ENCODE measurements around the gene ATP1B4.
"Not testable (repeated sequence)": the region's sequence is repeated elsewhere in the genome, so short reads cannot be mapped to it uniquely, and the experiment has no call there.

The ATP1B4 gene

DNA sequence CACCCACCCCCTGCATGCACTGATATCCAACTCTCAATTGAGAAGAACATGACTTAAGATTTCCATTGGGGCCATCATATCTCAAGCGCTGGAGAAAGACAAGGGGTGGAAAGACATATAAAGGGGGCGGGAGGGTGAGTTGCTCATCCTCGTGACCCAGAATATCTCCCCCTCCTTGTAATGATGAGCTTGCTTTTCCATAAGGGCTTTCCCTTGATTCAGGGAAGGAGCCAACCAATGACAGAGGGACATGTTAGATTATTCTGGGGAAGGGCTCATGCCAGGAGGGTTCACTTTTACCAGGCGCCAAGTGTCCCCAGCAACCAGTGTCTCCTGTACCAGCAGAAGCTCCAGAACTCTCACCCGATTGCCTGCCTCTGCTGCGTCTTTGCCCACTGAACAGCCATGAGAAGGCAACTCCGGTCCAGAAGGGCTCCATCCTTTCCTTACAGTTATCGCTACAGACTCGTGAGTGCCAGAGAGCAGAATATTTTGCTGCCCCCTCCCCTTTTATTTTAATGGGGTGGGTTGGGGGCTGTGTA is at the start of gene ATP1B4:
ATP1B4 (plus strand) TSS at position 326 of the 542 bp plus-strand sequence; CDS start at position 406, 80 bp downstream.
- in situ Hi-C loops (cut with HindIII; ENCODE audit: low sequenced_read_pairs), result no loop called here

DNA sequence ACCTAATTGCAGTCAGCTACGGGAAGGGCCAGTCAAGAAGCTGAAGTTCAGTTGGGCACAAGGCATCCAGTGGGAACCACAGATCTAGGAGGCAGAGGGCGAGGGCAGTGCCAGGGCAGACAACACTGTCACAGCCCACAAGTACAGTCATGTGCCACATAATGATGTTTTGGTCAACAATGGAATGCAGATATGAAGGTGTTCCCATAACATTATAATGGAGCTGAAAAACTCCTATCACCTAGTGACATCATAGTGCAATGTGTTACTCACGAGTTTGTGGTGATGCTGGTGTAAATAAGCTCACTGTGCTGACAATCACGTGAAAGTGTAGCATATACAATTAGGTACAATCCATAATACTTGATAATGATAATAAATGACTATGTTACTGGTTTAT is 46.1 kb upstream of the ATP1B4 start:
- in situ Hi-C loops (cut with HindIII; ENCODE audit: low sequenced_read_pairs), result no loop called here

DNA sequence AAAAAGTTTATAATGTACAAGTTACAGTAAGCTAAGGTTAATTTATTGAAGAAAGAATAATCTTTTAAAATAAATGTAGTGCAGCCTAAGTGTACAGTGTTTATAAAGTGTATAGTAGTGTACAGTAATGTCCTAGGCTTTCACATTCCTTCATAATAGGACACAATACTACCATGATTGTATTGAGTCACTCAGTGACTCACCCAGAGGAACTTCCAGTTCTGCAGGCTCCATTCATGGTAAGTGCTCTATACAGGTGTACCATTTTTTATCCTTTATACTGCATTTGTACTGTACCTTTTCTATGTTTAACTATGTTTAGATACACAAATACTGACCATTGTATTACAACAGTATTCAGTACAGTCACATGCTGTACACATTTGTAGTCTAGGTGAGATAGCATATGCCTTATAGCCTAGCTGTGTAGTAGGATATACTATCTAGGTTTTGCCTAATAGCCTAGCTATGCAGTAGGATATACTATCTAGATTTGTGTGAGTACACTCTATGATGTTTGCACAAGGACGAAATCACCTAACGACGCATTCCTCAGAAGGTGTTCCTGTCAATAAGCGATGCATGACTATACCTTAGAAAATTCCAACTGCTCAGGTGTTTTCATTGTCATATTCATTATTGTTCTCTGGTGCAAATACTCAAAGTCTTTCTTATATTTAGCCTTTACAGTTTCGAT is 45.2 kb upstream of the ATP1B4 start:
- in situ Hi-C loops (cut with HindIII; ENCODE audit: low sequenced_read_pairs), result no loop called here

DNA sequence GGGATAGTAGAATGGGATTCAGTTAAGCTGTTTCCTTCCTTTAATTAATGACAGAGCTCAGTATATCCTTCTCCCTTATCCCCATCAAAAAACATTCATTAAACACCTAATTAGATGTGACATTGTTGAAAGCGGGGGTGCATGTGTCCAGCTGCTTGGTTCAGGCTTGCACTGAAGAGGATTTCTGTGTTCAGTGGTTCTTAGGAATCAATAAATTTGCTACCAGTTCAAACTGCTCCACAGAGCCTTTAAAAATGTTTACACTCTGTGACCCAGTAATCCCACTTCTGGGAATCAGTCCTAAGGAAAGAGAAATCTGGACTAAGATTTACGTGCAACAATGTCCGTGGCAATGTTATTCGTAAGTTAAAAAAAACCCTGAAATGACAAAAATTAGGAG is 43.5 kb upstream of the ATP1B4 start:
- in situ Hi-C loops (cut with HindIII; ENCODE audit: low sequenced_read_pairs), result no loop called here

DNA sequence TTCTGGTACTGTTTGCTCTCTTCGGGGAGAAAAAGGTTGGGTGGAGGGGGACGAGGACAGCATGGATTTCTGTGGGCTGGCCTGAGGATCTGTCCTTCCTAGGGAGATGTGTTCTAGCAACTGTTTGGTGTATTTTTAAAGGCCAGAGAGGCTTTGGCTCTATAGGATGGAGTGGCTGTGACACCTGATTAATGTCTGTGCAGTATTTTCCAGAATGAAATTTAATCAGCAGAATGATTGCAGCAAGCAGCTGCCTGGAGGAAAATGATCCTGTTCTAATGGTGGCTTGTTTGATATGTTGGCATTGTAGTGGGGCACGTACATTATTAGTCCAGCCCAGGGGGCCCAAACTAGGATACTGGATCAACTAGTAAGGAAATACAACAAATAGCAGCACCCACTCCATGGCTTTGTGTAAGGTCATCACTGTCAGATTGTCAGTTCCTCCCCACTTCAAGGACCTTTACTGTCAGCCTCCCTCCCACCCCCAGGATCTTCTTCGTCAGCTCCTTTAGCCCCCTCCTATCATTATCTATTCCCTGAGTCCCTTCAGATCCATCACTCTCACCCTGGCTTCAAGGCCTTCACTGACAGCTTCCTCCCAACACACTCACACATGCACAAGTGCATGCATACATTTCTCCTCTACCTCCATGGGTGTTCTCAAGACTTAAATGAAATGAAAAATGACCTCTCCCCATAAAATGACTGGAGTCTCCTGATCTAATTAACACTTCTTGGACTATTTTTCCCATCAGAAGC is 40.2 kb upstream of the ATP1B4 start:
- in situ Hi-C loops (cut with HindIII; ENCODE audit: low sequenced_read_pairs), result no loop called here

DNA sequence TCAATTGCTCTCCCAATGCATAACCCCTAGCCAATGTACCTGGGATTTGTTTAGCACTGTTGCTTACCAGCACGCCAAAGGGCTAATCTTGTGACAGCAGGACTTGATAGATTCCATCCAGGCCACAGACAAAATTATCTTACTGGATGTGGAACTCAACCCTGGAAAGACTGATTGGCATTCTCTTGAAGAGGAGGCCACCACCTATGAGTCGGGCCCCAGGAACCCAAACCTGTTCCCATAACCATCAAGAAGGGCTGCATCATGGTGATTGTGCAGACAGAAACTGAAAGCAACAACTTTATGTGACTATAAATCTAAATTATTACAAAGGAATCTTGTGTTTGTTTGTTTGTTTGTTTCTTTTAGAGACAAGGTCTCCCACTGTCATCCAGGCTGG is 30.8 kb upstream of the ATP1B4 start:
- in situ Hi-C loops (cut with HindIII; ENCODE audit: low sequenced_read_pairs), result no loop called here

DNA sequence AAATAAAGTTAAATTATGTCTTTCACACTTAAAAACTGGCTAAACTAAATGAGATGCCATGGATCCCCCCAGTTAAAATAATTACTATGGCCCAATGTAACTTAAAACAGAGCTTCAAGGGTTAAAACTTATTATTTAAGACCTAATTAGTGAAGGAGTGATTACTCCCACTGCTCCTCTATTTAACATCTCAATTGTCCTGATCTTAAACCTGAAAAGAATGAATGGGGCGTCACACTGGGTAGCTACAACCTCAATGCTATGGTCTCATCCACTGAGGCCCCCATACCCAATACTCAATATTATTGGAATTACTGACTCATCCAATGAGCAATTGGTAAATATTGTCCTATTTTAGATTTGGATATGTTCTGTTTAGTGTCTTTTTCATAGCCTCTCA is 29.5 kb upstream of the ATP1B4 start:
- in situ Hi-C loops (cut with HindIII; ENCODE audit: low sequenced_read_pairs), result no loop called here

DNA sequence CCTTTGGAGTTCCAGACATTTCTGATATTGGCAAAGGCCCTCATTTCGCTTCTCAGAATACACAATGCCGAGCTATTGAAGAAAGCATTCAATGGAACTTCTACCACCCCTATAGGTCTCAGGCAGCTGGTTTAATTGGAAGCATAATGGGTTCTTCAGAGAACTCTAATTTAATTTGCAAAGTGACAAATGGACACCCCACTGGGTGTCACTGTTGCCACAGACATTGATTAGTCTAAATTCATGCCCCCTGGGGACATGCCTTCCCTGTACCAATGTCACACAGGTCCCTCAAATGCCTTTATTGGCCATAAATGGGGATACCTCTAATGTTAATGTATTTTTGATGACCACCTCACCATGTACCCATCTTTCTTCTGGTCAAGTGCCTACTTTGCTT is 27.7 kb upstream of the ATP1B4 start:
- in situ Hi-C loops (cut with HindIII; ENCODE audit: low sequenced_read_pairs), result no loop called here

DNA sequence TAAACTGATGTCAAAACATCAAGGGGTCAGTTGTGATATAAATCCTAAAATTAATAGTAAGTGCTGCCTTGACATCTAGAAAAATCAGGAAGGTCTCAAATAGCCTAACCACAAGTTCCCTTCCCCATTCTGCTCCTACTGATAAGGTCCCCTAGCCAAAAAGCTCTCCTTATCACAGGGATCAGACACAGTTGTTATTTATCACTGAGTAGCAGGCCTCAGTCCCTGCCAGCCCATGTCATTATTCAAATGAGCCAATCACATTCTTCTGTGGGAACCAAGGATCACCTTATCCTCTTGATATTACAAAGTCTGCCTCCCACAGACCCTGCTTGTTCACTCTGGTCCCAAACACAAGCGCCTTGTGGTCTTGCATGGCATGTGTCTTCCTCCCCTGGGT is 27.3 kb upstream of the ATP1B4 start:
- in situ Hi-C loops (cut with HindIII; ENCODE audit: low sequenced_read_pairs), result no loop called here

DNA sequence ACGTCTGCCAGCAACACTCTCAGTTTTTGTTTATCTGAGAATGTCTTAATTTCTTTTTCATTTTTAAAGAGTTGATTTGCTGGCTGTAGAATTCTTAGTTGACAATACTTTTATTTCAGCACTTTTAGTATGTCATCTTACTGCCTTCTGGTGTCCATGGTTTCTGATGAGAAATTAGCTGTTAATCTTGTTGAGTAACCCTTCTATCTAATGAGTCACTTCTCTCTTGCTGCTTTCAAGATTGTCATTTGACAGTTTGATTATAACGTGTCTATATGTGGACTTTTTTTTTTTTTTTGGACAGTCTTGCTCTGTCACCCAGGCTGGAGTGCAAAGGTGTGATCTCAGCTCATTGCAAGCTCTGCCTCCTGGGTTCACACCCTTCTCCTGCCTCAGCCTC is 26.6 kb upstream of the ATP1B4 start:
- in situ Hi-C loops (cut with HindIII; ENCODE audit: low sequenced_read_pairs), result no loop called here

DNA sequence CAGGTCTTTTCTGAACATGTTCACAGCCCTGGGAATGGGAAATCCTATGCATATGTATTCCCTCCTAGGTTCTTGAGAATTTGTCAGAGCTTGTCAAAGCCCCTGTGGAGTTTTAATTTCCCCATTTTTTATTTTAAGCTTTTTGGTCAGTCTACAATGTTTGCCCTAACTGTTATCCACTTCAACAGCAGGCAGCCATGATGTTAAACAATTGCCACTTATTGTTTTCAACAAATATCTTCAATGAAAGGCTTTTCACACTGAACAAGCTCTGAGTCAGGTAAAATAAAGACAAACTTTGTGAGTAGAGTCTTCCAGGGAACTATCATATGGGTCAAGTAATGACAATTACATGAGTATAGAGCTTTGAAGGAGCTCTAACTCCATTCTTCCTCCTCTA is 25.0 kb upstream of the ATP1B4 start:
- in situ Hi-C loops (cut with HindIII; ENCODE audit: low sequenced_read_pairs), result no loop called here

DNA sequence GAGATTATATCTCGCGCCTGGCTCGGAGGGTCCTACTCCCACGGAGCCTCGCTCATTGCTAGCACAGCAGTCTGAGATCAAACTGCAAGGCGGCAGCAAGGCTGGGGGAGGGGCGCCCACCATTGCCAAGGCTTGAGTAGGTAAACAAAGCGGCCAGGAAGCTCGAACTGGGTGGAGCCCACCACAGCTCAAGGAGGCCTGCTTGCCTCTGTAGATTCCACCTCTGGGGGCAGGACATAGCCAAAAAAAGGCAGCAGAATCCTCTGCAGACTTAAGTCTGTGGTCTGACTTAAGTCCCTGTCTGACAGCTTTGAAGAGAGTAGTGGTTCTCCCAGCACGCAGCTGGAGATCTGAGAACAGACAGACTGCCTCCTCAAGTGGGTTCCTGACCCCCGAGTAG is 17.3 kb upstream of the ATP1B4 start:
- in situ Hi-C loops (cut with HindIII; ENCODE audit: low sequenced_read_pairs), result not testable (repeated sequence)

DNA sequence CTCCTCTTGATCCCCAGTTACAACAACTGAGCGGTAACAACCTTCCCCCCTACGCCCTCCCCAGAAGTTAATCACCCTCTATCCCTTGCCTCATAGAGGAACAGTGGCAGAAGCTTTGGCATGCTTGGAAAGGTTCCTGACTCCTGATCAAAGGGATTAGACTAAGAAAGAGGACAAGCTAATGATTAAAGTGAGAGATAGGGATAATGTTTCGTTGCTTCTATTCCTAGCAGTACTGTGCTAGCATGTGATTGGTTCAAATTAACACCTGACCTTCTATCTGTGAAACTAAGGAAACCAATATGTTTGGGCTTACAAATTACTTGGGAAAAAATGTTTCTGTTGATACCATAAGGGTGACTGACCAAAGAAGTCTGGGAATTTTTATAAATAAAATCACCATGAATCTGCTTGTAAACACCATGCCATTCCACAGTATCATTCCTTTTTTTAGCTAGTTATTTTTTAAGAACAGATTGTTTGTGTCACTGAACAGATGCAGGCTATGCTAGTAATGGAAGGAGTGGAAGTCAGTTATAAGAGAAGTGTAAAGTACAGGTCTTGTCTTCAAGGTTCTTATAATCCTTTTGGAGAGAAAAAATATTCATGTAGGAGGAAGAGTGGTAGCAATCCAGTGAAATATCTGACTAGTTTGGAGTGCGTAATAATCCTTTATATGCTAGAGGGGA is 11.3 kb upstream of the ATP1B4 start:
- in situ Hi-C loops (cut with HindIII; ENCODE audit: low sequenced_read_pairs), result no loop called here

DNA sequence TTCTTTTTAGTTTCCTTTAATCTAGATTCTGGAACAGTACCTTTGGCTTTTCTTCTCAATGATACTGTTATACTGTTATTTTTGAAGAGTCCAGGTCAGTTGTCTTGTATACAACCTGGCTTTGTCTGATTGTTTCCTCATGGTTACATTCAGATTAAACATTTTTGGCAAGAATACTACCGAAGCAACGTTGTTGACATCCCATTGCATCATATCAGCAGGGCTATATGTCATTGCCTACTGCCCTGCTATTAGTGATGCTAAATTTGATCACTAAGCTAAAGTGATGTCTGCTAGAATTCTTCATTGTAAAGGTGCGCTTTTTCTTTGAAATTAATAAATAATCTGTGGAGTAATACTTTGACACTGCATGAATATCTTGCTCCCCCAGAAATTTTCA is 5.8 kb upstream of the ATP1B4 start:
- in situ Hi-C loops (cut with HindIII; ENCODE audit: low sequenced_read_pairs), result no loop called here

DNA sequence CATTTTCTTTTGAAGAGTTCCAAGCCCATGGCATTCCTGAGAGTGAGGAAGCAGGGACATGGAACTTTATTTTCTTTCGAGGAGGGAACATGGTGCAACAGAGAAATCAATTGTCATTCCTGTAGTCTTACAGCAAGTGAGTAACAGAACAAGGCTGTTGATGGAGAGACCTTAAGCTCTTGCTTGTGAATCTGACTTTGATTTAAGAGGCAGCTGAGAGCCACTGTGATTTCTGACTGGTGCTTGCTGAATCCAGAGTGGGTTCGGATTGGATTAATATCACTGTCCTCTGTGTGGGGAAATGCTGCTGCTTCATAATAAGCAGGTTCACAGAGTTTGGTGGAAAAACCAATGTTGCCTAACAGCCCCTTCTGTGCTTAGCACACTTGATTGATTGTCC is 4.7 kb upstream of the ATP1B4 start:
- in situ Hi-C loops (cut with HindIII; ENCODE audit: low sequenced_read_pairs), result no loop called here

DNA sequence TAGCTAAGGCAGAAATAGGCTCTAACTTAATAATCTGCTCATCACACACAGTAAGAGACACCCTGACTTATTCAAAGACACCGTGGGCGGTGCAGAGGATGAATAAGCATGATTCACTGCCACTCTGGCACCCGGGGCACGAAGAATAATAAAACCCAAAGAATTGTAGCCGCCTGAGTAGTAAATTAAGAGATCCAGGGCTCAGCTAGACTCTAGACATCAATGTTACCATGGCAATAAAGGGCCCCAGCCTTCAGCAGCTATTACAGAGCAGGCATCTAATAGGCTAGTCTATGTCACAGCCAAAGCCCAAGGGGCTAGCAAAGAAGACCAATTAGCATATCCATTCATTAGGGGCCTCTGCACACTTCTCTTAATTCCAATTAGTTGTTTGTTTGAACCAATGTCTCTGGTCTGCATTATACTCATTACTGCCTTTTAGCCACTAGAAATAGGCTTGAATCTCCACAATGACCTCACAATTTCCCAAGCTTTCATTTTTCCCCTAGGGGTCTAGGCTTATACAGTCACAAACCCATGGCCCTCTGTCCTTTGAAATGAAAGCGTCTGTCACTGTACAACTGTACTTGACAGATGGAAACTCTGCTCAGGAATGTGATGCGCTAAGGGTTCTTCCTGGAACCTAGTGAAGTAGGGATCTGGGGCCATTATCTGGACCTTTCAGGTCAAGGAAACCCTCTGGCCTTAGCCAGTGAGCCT is 3.0 kb upstream of the ATP1B4 start:
- in situ Hi-C loops (cut with HindIII; ENCODE audit: low sequenced_read_pairs), result no loop called here

DNA sequence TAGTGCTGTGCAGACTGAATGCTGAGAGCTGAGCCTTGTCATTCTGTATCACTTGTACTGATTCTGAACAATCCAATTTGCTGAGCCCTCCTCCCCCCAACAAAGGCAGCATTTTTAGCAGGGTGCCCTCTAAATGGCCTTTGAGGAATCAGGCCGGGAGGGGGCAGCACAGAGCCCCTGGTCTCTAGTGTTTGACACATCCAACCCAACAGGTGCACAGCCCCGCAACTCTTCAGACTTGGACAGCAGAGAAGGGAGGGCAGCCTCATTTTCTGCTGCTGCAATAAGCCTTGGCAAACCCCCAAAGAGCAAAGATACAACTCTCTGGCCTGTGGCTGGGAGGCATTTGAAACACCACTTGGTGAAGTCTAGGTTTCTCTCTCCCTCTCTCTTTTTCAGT is 3.4 kb downstream of the ATP1B4 start:
- in situ Hi-C loops (cut with HindIII; ENCODE audit: low sequenced_read_pairs), result no loop called here

DNA sequence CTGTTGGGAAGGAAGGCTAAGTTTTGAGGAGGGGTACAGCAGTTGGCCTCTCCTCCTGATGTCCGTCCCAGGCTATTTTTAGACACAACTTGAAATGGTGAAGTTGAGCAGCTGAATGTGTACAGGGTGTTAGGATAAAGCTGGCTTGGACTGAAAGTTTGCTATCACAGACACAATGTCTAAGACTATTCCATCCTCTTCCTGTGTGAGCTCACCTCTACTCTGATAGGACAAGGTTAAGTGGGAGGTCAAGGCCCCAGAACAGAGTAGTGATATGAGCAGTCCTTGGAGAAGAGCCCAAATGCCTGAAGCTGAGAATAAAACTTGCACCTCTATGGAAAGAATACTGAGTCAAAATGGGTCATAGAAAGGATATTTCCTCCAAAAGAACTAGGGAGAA is 4.1 kb downstream of the ATP1B4 start:
- in situ Hi-C loops (cut with HindIII; ENCODE audit: low sequenced_read_pairs), result no loop called here

DNA sequence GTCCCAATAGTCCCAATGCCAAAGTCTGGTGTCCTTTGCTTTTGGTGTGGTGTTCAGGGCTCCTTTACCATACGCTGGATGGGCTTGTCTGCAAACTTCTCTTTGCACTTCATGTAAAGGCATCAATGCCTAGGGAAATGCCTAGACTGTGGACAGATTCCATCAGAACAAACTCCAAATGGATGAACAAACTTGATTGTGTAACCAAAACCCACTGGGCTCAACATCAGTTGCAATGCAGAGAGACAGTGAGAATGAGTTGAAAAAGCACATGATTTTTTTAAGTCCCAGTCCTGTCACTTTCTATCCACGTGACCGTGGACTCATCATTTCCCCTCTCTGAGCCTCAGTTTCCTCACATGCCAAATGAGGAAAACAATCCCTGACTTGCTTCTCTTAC is 4.9 kb downstream of the ATP1B4 start:
- in situ Hi-C loops (cut with HindIII; ENCODE audit: low sequenced_read_pairs), result no loop called here

DNA sequence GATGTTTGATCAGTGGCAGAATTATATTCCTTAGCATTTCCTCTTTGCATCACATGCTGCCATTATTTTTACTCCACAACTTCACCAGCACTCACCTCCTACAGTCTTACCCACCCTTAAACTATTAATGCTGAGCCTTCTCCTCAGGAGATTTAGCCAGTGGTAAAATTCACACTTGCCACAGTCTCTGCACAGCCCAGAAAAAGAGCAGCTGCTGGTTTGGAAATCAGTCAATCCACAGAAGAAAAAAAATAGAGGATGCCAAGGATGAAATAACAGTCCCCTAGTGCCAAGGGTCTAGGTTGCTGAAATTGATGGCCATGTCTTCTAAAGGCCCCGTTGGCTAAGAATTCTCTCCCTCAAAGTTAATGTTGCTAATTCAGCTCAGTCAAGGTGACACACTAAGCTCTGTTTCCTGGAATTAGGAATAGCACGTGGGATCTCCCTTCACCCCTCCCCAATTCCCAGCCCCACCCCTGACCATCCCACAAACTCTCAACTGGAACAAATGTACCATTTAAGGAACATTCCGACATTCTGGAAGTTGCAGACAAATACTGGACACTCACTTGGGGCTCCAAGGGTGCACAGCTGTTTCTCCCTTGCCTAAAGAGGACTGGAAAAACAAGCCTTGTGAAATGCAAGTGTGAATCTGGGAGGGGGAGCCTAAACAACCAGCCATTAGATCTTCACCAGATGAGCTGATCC is 5.7 kb downstream of the ATP1B4 start:
- in situ Hi-C loops (cut with HindIII; ENCODE audit: low sequenced_read_pairs), result no loop called here
